ENCODE data around the gene SPEN.

SPEN gene

DNA sequence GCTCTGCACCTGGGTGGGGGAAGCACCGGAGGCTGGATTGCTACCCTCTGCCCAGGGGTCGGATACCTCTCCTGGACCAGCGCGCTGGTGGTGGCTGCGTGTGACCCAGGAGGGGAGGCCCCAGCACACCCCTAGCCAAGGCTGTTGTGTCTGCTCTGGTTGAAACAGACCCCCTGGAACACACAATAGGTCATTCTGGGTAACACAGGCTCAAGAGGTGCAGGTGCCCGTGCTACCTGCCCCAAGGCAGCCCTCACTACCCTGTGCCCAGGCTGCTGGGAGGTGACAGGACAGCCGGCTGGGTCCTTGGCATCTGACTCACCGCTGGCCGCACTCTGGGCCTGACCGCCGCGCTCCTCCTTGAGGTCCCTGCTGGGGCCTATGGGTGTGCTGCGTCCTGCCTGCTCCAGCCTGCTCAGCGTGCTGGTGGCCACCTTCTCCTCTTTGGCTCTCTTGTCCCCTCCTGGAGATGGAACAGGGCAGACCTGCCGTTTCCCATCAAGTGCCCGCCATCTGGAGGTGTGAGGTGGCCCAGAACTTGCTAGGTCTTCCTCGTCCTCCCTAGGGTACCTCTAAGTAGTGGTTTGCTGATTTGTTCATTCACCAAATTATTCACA, 98.4 kb downstream of the SPEN start:
- DNase-seq (ENCODE audit: low read depth in 2 of 2, low spot score in 1 of 2) = no peak

DNA sequence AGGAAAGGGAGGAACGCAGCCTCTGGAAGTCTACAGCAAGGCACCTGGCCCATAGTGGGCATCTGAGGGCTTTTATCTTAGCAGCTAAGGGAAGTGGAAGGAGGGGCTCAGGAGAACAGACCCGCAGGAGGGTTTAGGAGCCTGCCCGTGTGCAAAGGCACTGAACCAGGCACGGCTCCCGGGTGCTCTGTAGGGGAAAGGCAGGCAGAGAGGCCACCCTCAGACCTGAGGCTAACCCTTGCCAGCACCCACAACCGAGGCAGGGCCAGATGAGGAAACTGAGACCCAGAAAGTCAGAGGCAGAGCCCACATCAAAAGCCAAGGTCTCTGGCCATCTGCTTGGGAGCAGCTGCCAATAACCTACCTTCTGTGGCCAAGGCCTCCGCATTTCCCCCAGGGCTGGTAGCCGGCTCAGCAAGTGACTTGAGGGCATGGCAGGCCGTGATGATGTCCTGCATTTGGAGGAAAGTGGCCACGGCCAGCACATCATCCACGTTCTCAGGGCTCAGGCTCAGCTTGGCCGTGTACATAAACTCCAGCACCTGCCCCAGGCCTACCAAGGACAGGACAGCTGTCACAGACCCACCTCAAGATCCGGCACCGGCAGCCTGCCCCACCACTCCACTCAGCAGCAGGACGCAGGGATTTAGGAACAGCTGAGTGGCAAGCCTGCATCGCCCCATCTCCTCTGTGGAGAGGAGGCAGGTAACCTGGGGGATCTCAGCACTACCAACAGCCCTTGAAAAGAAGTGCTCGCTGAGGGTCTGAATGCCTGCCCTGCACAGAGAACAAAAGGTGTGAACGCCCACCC, 99.3 kb downstream of the SPEN start:
- no peak for DNase-seq (ENCODE audit: low read depth in 2 of 2, low spot score in 1 of 2)

DNA sequence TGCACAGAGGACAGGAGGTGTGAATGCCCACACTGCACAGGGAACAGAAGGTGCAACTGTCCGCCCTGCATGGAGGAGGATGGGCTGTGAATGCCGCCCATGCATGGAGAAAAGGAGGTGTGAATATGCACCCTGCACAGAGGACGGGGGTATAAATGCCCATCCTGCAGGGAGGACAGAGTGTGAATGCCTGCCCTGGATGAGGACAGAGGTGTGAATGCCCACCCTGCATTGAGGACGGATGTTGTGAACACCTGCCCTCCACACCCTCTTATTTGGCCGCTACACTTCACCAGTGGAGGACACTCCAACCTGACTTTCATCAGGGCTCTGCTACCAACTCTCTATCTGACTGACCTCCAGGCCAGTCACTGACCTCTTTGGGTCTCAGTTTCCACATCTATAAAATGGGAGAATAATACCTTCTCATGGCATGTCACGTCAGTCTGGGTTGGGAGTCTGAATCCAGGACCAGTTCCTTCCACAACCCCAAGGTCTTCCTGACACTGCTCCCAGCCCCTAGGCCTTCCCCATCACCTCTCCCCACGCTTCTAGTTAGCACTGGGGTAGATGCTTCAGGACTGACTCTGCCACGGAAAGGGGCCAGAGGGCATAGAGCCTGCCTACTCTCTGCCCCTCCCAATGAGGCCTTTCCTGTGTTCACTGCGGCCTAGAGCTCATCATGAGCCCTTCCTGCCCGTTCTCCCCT, 100.0 kb downstream of the SPEN start:
- DNase-seq (ENCODE audit: low read depth in 2 of 2, low spot score in 1 of 2) = no peak

DNA sequence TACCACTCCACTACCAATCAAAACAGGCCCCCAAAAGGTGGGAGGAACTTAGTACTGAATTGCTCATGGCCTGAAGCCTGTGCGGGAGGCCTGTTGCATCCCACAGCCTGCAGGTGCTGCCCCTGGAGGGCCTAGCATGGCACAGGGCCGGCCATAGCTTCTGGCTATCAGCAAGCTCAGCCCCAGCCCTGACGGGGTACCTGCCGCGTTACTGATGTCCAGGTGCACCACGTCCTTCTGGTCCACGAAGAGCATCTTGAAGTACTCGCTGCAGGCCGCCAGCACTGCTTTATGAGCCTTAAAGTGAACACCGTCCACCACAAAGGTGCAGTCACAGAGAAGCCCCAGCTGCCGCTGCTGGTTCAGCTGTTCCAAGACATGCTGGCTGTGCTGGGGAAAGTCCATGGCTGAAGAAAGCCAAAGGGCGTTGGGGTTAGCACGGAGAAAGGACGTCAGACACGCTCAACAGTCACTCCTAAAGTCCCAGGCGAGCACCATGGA, 100.6 kb downstream of the SPEN start:
- no peak for DNase-seq (ENCODE audit: low read depth in 2 of 2, low spot score in 1 of 2)

DNA sequence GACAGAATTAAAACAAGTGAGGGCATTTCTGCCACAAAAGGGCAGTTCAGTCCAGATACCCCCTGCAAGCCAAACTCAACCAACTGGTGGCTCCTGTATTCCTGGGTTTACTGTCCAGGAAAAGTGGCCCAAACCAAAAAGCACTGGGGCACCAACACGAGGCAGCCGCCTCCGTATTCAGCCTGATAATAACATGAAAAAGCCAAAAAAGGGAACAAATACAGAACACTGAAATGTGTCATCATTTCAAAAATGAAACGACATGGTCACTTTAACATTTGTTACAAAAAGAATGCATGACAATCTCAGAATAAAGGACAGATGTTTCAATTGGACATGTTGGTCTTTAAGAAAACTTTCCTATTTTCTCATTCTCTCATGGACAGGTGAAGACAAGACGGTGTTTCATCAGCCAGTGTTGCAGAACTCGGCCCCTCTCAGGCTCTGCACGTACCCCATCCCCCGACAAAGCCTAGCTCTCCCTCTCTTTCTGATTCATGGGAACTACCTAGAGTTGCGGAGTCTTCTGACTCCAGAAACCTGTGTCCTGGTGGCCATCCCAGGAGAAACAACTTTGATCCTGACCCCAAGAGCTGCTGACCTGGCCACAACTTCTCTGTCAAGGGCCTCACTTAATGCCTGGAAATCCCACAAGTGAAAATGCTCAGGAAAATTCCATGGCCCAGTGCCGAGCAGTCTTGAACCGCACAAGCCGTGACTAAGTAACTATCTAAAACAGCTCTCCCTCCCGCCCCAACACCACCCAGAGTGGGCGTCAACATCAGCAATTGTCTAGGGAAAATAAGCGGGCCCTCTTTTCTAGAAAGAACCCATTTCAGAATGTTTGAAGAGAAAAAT, 101.3 kb downstream of the SPEN start:
- no peak for DNase-seq (ENCODE audit: low read depth in 2 of 2, low spot score in 1 of 2)

DNA sequence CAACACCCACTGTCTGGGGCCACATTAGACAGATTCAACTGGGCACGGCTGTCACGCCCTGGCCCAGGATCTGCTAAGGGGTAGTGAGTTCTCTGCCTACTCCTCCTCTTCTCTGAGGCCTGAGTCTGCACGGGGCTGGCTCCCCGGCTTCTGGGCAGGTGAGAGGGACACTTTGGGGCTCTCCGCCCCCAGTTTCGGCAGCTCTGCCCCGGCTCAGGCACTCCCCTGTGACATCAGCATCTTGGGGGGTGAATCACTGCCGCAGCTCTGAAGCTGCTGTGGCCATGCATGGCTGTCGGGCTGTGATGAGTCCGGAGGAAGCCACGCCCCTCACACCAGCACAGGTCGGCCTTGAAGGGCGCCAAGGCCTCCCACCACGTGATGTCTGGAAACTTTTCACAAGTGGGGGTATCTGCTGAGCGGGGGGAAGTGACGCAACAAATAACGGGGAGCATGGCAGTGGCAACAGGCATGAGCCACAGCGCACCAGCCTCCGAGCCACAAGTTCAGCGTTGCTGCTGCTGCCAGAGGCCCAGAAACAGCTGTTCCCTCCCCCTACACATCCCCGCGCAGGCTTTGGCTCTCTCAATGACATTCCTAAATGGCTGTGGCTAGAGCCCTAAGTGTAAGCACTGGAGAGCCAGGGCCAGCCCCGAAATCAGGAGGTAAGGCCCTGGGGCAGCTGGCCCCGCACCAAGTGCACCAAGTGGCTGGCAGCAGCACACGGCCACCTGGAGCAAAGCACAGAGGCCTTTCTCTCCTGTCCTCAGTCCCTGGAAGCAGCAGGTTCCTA, 102.1 kb downstream of the SPEN start:
- DNase-seq (ENCODE audit: low read depth in 2 of 2, low spot score in 1 of 2) = peak; percentile 75 to 91

DNA sequence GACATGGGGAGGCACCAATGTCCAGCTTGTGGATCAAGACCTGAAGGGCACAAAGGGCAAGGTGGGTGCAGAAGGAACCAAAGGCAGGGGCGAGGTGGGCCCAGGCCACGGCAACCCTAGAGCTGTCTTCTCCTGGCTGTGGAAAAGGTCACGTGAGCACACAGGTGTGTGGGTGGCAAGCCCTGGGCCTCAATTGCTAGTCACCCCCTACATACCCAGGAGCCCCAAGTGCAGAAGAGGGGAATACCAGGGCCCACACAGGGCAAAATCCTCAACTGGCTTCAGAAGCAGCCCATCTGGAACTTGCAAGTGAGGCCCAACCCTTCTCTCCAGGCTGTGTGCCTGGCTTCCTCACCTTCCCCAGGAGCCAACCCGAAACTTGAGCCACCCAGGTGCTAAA, 102.8 kb downstream of the SPEN start:
- DNase-seq (ENCODE audit: low read depth in 2 of 2, low spot score in 1 of 2) = peak; percentile 35 to 53

DNA sequence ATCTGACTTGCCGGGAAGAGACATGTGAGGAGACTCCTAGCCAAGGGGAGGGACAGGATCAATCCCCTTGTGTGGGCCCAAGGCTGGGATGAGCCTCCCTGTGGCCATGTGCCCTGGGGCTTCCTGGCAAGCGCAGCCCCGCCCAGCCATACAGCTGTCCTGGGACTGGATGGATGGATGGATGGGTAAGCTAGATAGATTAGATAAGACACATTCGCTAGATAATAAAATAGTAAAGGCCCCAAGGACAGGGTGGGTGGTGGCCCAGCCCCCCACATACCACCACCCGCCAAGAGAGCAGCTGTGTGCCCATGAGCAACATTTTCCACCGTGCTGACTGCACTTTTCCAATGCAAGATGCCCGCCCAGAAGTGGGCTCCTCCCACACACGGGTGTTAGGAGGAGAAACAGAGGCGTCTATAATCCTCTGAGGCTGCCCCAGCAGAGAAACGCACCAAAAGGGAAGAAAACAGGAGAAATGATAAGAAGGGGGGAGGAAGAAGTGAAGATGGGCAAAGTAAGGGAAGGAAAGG, 103.3 kb downstream of the SPEN start:
- DNase-seq (ENCODE audit: low read depth in 2 of 2, low spot score in 1 of 2) = peak; percentile 77 to 81

DNA sequence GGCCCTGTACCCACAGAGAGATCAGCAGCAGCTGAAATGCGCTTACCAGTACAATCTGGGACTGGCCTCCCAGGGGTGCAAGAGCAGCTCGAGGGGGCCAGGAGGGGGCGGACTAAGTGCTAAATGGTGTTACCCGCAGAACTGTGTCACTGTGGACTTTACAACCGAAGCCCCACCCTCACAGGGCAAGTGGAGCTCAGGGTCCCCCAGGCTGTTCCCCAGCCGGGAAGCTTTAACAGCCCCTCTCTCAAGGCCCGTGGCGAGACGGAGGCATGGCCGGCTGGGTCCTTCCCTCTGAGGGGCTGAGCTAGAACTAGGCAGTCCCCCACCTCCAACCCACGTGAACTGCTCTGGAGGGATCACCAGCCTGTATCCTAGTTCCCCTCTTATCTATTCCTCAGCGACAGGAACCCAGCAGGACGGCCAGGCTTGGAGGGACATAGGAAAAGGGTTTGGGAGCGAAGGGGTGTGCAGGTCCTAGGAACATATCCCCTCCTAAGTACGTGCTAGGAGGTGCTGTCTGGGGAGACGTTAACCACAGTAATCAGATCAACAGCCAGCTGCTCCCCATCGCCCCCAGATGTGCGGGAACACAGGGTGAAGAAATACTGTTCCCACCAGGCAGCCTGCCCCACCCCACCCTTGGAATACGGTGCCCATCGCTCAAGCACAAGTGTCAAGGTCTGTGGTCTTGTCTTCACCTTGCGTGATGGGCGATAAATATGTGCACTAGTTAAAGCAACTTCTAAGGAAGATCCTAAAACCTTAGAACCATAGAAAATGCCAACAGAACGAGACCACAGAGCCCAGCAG, 104.0 kb downstream of the SPEN start:
- peak in 1 of 2 donors; percentile 52 for DNase-seq (ENCODE audit: low read depth in 2 of 2, low spot score in 1 of 2)

DNA sequence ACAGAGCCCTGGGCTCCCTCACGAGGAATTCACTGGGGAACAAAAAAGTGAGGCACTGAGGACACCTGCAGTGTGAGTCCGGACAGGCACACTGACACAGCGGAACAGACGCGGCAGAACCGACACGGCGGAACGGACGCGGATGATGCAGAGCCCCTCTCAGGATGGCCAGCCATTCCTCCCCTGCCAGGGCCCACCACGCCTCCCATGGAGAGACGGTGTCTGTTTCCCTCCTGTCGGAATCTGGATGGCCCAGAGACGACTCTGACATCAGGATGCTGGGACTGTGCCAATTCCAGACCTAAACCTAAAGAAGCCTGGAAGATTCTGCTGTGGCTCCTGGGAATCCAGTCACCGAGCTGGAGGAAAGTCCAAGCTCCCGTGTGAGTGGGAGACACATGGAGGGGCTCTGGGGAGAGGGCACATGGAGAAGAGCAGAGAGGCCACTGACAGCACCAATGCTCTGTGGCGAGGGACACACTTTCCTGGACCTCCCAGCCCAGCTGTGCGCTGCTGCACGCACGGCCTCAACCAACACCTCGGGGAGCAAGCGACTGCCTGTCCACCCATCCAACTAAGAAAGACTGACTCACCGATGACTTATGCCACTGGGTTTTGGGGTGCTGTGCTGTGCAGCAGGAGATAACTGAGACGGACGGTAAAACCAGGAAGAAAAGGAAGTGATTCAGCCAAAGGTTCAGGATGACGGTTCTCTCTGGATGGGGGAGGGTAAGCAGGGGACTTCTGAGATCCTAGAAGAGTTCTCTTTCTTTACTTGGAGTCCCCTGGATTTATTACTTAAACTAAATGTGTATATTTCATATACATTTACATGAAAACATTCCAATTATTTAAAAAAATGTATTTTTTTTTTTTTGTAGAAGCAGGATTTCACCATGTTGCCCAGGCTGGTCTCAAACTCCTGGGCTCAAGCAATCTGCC, 105.1 kb downstream of the SPEN start:
- DNase-seq (ENCODE audit: low read depth in 2 of 2, low spot score in 1 of 2) = no peak

DNA sequence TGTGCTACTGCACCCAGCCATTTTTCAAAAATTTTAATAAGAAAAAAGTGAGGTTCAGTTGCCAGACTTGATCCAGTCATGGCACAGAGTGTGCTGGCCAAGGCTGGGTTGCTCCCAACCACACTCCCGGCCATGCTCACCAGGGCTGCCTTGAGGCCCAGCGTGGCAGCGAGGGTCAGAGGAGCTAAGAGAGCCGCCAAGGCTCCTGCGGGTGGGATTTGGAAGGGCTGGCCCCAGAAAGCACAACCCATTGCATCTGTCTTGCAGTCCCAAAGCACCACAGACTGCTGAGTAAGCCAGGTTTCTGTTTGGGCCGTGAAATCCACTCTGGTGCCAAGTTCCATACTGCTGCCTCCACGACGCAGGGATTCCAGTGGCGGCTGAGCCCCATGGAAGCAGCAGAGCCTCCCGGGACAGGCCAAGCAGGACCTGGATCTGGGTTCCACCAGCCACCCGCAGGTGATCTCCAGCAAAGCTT, 105.8 kb downstream of the SPEN start:
- no peak for DNase-seq (ENCODE audit: low read depth in 2 of 2, low spot score in 1 of 2)

DNA sequence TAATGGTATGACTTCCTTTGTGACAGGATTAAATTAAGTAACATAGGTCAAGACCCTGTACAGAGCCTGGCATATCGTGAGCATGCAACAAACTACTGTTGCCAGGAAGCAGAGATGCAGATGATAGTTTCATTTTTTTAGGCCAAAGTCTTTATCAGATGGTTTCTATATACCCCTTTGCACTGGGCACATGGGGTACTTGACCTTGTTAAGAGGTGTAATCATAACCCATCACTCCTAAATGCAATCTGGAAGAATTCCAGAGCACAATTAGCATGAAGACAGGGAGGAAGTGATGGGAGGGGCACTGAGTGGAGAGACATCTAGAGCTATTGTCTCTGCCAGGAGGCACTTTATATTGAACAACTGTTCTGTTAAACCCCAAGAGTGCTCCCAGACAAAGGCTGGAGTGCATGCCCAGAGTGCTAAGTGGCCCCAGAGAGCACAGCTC, 106.3 kb downstream of the SPEN start:
- no peak for DNase-seq (ENCODE audit: low read depth in 2 of 2, low spot score in 1 of 2)

DNA sequence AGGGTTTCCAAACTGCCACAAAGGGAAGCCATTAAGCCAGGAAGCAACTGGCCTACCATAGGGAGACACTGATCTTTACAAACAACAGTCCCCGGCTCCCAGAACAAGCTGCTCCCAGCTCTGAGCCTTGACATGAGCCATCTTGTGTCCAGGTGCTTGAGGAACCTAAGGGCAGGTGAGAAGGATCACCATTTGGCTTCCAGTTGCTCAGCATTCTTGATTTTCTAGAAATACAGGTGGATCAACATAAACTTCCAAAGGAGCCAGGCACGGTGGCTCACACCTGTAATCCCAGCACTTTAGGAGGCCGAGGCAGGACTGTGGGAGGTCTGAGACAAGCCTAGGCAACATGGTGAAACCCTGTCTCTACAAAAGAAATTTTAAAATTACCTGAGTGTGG, 106.8 kb downstream of the SPEN start:
- no peak for DNase-seq (ENCODE audit: low read depth in 2 of 2, low spot score in 1 of 2)

DNA sequence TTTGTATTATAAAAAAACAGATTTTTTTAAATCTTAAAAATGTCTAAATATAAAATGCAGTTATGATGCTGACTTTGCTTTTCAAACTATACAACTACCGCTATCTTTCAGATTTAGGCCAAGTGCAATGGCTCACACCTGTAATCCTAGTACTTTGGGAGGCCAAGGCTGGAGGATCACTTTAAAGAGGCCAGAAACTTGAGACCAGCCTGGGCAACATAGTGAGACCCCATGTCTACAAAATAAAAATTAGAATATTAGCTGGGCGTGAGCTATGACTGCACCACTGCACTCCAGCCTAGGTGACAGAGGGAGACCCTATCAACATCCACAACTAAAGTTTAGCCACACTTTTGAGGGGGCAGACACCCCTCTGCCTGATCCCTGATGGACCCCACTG, 108.0 kb downstream of the SPEN start:
- DNase-seq (ENCODE audit: low read depth in 2 of 2, low spot score in 1 of 2) = no peak

DNA sequence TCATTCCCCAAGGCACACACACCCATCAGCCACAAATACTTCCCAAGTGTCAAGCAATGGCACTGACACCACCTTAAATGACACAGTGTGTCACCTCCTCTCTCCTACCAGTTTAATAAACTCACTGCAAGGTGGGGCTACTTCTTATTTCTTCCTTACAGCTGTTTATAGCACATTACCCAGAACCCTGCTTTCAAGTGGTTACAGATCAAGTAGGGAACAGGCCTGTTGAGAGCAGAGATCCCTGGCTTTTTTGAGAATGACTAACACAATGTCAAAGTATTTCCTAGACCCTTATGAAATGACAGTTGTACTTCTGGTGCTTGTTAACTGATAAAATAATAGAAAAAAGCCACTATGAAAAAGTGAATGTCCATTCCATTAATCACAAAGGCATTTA, 108.6 kb downstream of the SPEN start:
- DNase-seq (ENCODE audit: low read depth in 2 of 2, low spot score in 1 of 2) = no peak

DNA sequence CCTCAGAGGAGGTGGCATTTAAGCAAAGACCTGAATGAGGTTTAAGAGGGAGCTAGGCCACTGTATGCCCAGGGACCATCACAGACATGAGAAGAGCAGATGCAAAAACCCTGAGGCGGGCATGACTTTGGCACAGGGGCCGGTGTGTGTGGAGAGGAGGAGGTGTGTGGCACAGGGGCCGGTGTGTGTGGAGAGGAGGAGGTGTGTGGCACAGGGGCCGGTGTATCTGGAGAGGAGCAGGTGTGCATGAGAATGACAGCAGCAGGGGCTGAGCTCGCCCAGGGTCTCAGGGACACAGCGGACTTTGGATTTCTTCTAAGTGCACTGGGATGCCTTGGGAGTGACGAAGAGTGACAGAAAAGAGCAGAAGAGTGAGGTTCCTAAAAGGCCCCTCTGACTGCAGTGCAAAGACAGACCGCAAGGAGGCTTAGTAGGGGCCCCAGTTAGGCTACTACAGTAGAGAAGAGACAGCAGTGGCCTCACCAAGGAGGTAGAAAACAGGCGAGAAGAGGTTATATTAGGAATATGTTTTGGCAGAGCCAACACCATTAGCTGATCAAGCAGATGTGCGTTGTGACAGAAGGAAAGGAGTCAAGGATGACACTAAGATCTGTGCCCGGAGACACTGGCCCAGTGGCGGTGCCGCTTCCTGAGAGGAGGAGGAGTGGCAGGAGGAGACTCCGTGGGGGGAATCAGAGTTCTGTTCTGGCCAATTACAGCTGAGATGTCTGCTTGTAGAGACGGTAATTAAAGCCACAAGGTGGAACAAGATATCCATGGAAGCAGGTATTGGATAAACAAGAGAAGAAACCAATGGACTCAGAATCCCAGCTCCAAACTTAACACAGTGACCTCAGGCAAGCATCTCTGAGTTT, 110.0 kb downstream of the SPEN start:
- no peak for DNase-seq (ENCODE audit: low read depth in 2 of 2, low spot score in 1 of 2)

DNA sequence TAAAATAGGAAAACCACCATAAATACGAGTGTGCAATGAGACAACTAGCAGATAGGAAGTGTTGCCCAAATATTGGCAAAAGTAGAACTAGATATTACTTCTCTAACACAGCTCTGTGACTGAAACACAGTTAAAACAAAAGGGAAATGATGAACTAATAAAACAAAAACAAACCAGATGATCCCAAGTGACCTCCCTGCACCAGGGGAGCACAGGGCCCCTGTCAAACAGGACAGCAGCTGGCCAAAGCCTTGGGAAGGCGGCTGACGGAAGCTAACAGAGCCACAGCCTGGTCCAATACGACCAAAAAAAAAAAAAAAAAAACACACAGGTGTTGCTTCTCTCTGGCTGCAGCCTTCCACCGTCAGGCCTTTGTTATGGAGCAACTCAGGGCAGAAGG, 110.6 kb downstream of the SPEN start:
- DNase-seq (ENCODE audit: low read depth in 2 of 2, low spot score in 1 of 2) = no peak
